ENCODE results near the gene TM4SF18. TPM values are rescaled to one million over a fixed set of nuclear protein-coding genes. Genes with fewer than 3 reads are reported as not detected.

Gene TM4SF18
- total RNA-seq, 1 experiment from 2014 or later = not detected

GRCh38 chr3:149325581-149325980 lies 7.9 kb downstream of the TM4SF18 start:
- no peaks in the 10 kb centered on the region for H4K20me1 ChIP-seq (ENCODE audit: insufficient read depth)
- no peaks in the 10 kb centered on the region for H3K9me2 ChIP-seq (ENCODE audit: insufficient read depth)
- no peak overlapping the region for H3K27ac ChIP-seq
- ChIA-PET CTCF (no interaction called here), POLR2A (ENCODE audit: unreplicated experiment) (interaction anchor here (0.6 kb wide), 1 partner anchor 1100 kb away, joined by 5 read pairs; no protein-coding TSS in a partner anchor)
- H3F3A ChIP-seq (ENCODE audit: insufficient read depth, low read depth) = no peaks in the 10 kb centered on the region
- H3K27me3 ChIP-seq (ENCODE audit: insufficient read depth, low read depth) = no peaks in the 10 kb centered on the region
- no peaks in the 10 kb centered on the region for H3K36me3 ChIP-seq (ENCODE audit: low read depth)
- no TSS peak for BruUV-seq (replicated peaks)
- H3K79me2 ChIP-seq (ENCODE audit: low read depth) = no peaks in the 10 kb centered on the region
- no peak overlapping the region for H3K4me3 ChIP-seq
- TF ChIP-seq, protein P1, sequence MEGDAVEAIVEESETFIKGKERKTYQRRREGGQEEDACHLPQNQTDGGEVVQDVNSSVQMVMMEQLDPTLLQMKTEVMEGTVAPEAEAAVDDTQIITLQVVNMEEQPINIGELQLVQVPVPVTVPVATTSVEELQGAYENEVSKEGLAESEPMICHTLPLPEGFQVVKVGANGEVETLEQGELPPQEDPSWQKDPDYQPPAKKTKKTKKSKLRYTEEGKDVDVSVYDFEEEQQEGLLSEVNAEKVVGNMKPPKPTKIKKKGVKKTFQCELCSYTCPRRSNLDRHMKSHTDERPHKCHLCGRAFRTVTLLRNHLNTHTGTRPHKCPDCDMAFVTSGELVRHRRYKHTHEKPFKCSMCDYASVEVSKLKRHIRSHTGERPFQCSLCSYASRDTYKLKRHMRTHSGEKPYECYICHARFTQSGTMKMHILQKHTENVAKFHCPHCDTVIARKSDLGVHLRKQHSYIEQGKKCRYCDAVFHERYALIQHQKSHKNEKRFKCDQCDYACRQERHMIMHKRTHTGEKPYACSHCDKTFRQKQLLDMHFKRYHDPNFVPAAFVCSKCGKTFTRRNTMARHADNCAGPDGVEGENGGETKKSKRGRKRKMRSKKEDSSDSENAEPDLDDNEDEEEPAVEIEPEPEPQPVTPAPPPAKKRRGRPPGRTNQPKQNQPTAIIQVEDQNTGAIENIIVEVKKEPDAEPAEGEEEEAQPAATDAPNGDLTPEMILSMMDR (conservative IDR thresholded peaks at IDR 0.05) = no peak
- no peak for TF ChIP-seq EZH2 (IDR thresholded peaks at IDR 0.05; ENCODE audit: low read depth)
- no peak overlapping the region for H2AFZ ChIP-seq
- intact Hi-C loops (cut with micrococcal nuclease; ENCODE audit: unreplicated experiment) = no loop called here
- no peak overlapping the region for H3K4me2 ChIP-seq
- H3K9me3 ChIP-seq (ENCODE audit: insufficient read depth, low read depth) = no peaks in the 10 kb centered on the region
- H3K4me1 ChIP-seq (replicated peaks; ENCODE audit: insufficient read depth) = peaks cover under 1% of the 10 kb centered on the region; the same call in 1 of the 2 replicates
- no peak for DNase-seq

GRCh38 chr3:149324332-149324731 lies 9.1 kb downstream of the TM4SF18 start:
- intact Hi-C loops (cut with micrococcal nuclease; ENCODE audit: unreplicated experiment) = no loop called here
- H3K9me3 ChIP-seq (ENCODE audit: insufficient read depth, low read depth) = no peaks in the 10 kb centered on the region
- H3K27me3 ChIP-seq (ENCODE audit: insufficient read depth, low read depth) = no peaks in the 10 kb centered on the region
- H3K27ac ChIP-seq = no peak overlapping the region
- ChIA-PET POLR2A (ENCODE audit: unreplicated experiment) (interaction anchor here (0.5 kb wide), 1 partner anchor 106 kb away, joined by 21 read pairs; no protein-coding TSS in a partner anchor), CTCF (interaction anchor here (0.5 to 0.7 kb wide), 3 partner anchors 17 to 1759 kb away, joined by 3 to 10 read pairs (median 3); no protein-coding TSS in a partner anchor)
- TF ChIP-seq, protein P1 (conservative IDR thresholded peaks at IDR 0.05) = no peak
- no peaks in the 10 kb centered on the region for H4K20me1 ChIP-seq (ENCODE audit: insufficient read depth)
- DNase-seq = no peak
- no peaks in the 10 kb centered on the region for H3K36me3 ChIP-seq (ENCODE audit: low read depth)
- H3K9me2 ChIP-seq (ENCODE audit: insufficient read depth) = no peaks in the 10 kb centered on the region
- no peaks in the 10 kb centered on the region for H3F3A ChIP-seq (ENCODE audit: insufficient read depth, low read depth)
- no peak overlapping the region for H3K4me3 ChIP-seq
- no peak overlapping the region for H2AFZ ChIP-seq
- H3K4me2 ChIP-seq = no peak overlapping the region
- no peaks in the 10 kb centered on the region for H3K4me1 ChIP-seq (replicated peaks; ENCODE audit: insufficient read depth)
- BruUV-seq (replicated peaks) = no TSS peak
- no peaks in the 10 kb centered on the region for H3K79me2 ChIP-seq (ENCODE audit: low read depth)

- intact Hi-C loops (cut with micrococcal nuclease; ENCODE audit: unreplicated experiment) = no loop called here
- Histone ChIP-seq H3K79me2 (ENCODE audit: low read depth) (no peaks in the 10 kb centered on the region), H3K27me3 (ENCODE audit: insufficient read depth, low read depth) (no peaks in the 10 kb centered on the region), H3K9me2 (ENCODE audit: insufficient read depth) (no peaks in the 10 kb centered on the region), H4K20me1 (ENCODE audit: insufficient read depth) (no peaks in the 10 kb centered on the region), H3K9me3 (ENCODE audit: insufficient read depth, low read depth) (no peaks in the 10 kb centered on the region), H3K27ac (no peak overlapping the region), H3F3A (ENCODE audit: insufficient read depth, low read depth) (no peaks in the 10 kb centered on the region), H3K4me3 (no peak overlapping the region), H2AFZ (no peak overlapping the region), H3K4me2 (no peak overlapping the region), H3K4me1 (replicated peaks; ENCODE audit: insufficient read depth) (peaks cover 8% of the 10 kb centered on the region), H3K36me3 (ENCODE audit: low read depth) (no peaks in the 10 kb centered on the region)
- TF ChIP-seq, protein P1 (conservative IDR thresholded peaks at IDR 0.05) = no peak
- BruUV-seq (replicated peaks) = no TSS peak
- ChIA-PET POLR2A (ENCODE audit: unreplicated experiment) (no interaction called here), CTCF (no interaction called here)
- DNase-seq = no peak
These were observed 11.8 kb downstream of the TM4SF18 start for GRCh38 chr3:149321640-149322039.

Data from PC-9 (cell line).